Measurements from ENCODE around the gene NEUROD6. TPM values are rescaled to one million over a fixed set of nuclear protein-coding genes. Genes with fewer than 3 reads are reported as not detected.

NEUROD6 gene
- total RNA-seq, 1 experiment from 2014 or later, result not detected

GRCh38 chr7:31335161-31335856 is 5.2 kb downstream of the NEUROD6 start:
- no peak for DNase-seq (ENCODE audit: low read depth)

- DNase-seq (ENCODE audit: low read depth), result no peak
Observed at GRCh38 chr7:31333291-31333690, 7.2 kb downstream of the NEUROD6 start.

- no peak for DNase-seq (ENCODE audit: low read depth)
Observed at GRCh38 chr7:31327071-31327470, 13.5 kb downstream of the NEUROD6 start.

GRCh38 chr7:31326416-31326815 is 14.1 kb downstream of the NEUROD6 start:
- no peak for DNase-seq (ENCODE audit: low read depth)

- DNase-seq (ENCODE audit: low read depth), result no peak
Observed at GRCh38 chr7:31323101-31323500, 17.4 kb downstream of the NEUROD6 start.

- DNase-seq (ENCODE audit: low read depth), result no peak
Observed at GRCh38 chr7:31320675-31321074, 19.9 kb downstream of the NEUROD6 start.

- no peak for DNase-seq (ENCODE audit: low read depth)
Observed at GRCh38 chr7:31318313-31318712, 22.2 kb downstream of the NEUROD6 start.

- no peak for DNase-seq (ENCODE audit: low read depth)
Observed at GRCh38 chr7:31316876-31317275, 23.6 kb downstream of the NEUROD6 start.

- no peak for DNase-seq (ENCODE audit: low read depth)
Observed at GRCh38 chr7:31315758-31316157, 24.8 kb downstream of the NEUROD6 start.

- DNase-seq (ENCODE audit: low read depth), result no peak
Observed at GRCh38 chr7:31314781-31315180, 25.7 kb downstream of the NEUROD6 start.

GRCh38 chr7:31312889-31313288 is 27.6 kb downstream of the NEUROD6 start:
- no peak for DNase-seq (ENCODE audit: low read depth)

GRCh38 chr7:31311552-31311951 is 29.0 kb downstream of the NEUROD6 start:
- no peak for DNase-seq (ENCODE audit: low read depth)

- DNase-seq (ENCODE audit: low read depth), result no peak
Observed at GRCh38 chr7:31310321-31310935, 30.1 kb downstream of the NEUROD6 start.

GRCh38 chr7:31309407-31309806 is 31.1 kb downstream of the NEUROD6 start:
- no peak for DNase-seq (ENCODE audit: low read depth)

GRCh38 chr7:31308652-31309051 is 31.9 kb downstream of the NEUROD6 start:
- DNase-seq (ENCODE audit: low read depth), result no peak

GRCh38 chr7:31307972-31308371 is 32.6 kb downstream of the NEUROD6 start:
- no peak for DNase-seq (ENCODE audit: low read depth)

- DNase-seq (ENCODE audit: low read depth), result no peak
Observed at GRCh38 chr7:31305260-31305659, 35.3 kb downstream of the NEUROD6 start.

GRCh38 chr7:31304446-31304845 is 36.1 kb downstream of the NEUROD6 start:
- DNase-seq (ENCODE audit: low read depth), result no peak

- DNase-seq (ENCODE audit: low read depth), result no peak
Observed at GRCh38 chr7:31302356-31302755, 38.2 kb downstream of the NEUROD6 start.

GRCh38 chr7:31299336-31299735 is 41.2 kb downstream of the NEUROD6 start:
- DNase-seq (ENCODE audit: low read depth), result no peak

GRCh38 chr7:31290601-31291000 is 49.9 kb downstream of the NEUROD6 start:
- no peak for DNase-seq (ENCODE audit: low read depth)
